Thoracic aorta (tissue), 2 donors: ENCODE data around the gene MTX1. TPM values are rescaled to one million over a fixed set of nuclear protein-coding genes. Genes with fewer than 3 reads are reported as not detected.
"Not testable (repeated sequence)": the region's sequence is repeated elsewhere in the genome, so short reads cannot be mapped to it uniquely, and the experiment has no call there.

ENCODE experiments used
- ATAC-seq: fragments of 150-250 bp; one replicate; pipeline ENCODE4 v1.8.0; 2017; ENCODE audit warnings: low read depth; ENCODE audit not compliant: insufficient number of reproducible peaks, low FRiP score
- DNase-seq: peaks from one replicate; pipeline ENCODE4 v3.0.0-alpha.2; 2020; ENCODE audit warnings: low spot score
- H3K27ac ChIP-seq, 2 donors: fragments of 200-600 bp; sonication (generic); 1 replicate in 1 of 2; 2 replicates in 1 of 2; pipeline ENCODE4 v1.5.1; 2016; ENCODE audit warnings: mild to moderate bottlenecking in 2 of 2, moderate library complexity in 2 of 2
- H3K27me3 ChIP-seq: fragments of 200-600 bp; sonication (generic); replicated peaks from 2 replicates; pipeline ENCODE4 v1.6.0; 2016; ENCODE audit warnings: mild to moderate bottlenecking; ENCODE audit not compliant: insufficient read depth
- H3K36me3 ChIP-seq: fragments of 200-600 bp; sonication (generic); one replicate; pipeline ENCODE4 v1.5.1; 2016
- H3K4me1 ChIP-seq, 2 donors: fragments of 200-600 bp; sonication (generic); 1 replicate in 1 of 2; 2 replicates in 1 of 2; pipeline versions ENCODE4 v1.5.1 to v1.6.0; 2016; ENCODE audit warnings: low read depth in 2 of 2, mild to moderate bottlenecking in 1 of 2; ENCODE audit not compliant: control insufficient read depth in 1 of 2
- H3K4me3 ChIP-seq: fragments of 200-600 bp; sonication (generic); 2 replicates; pipeline ENCODE4 v1.5.1; 2016; ENCODE audit warnings: mild to moderate bottlenecking
- H3K9me3 ChIP-seq: fragments of 200-600 bp; sonication (generic); 2 replicates; pipeline ENCODE4 v1.5.1; 2016
- CTCF ChIP-seq: fragments of 200-600 bp; sonication (generic); IDR thresholded peaks from one replicate; pipeline ENCODE4 v1.5.1; 2019; ENCODE audit warnings: antibody characterized with exemption
- total RNA-seq, 2 donors: library from RNA; depleted of rRNA; stranded (reverse); fragments of >200 nt; gene quantifications; one replicate each; pipeline versions ENCODE4 v1.1.0 to v1.2.3, GENCODE V29; 2016

Gene MTX1
- total RNA-seq, 2 donors from 2014 or later = 21.7 to 22.9 TPM

DNA sequence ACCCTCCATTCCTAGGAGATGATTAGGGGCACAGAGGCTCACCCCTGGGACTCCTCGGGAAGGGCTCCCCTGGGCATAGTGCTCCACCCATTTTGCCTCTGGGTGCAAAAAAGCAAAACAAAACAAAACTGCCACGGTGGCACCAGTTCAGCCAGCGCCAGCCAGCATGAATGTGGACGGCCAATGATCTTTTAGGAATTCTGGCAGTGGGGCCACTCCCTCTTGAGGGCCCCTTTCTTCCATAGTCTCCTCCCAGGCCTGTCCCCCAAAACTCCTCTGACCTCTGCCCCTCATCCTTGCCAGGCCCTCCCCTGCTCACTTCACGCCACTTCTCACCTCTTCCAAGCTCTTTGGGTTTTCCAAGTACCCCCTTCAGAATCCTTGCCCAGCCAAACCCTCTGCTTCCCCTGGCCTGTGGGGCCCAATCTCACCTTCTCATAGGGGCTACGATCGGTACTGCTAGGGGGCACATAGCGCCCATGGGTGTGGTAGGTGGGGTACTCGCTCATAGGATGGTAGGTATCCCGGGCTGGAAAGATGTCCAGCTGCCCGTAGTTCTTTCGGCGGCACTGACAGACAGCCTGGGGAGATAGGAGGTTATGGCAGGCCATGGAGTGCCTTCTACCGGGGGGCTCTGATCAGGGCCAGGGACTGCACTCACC is 21.6 kb upstream of the MTX1 start:
- no peak for ATAC-seq
- H3K4me3 ChIP-seq = no peak overlapping the region
- no peaks in the 10 kb centered on the region for H3K27me3 ChIP-seq
- no peaks in the 10 kb centered on the region for H3K36me3 ChIP-seq
- no peak for TF ChIP-seq CTCF
- no peaks in the 10 kb centered on the region for H3K4me1 ChIP-seq
- H3K27ac ChIP-seq = no peak overlapping the region
- H3K9me3 ChIP-seq = no peaks in the 10 kb centered on the region
- no peak for DNase-seq

DNA sequence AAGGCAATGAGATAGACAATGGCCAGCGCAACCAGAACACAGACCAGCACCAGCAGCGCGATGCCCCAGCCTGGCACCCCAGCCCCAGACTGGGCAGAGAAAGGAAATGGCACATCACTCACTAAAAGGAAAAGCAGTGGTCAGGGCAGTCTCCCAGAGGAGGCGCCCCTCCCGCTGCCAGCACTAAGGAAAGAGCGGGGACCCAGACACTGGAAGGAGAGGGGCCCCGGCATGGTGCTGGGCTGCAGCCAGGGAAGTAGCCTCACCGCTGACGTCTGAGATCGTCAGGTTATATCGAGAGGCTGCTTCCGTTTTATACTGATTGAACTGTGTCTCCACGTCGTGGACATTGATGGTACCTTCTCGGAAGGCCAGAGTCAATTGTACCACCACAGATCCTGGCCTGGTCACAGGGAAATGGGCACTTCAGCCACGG is 21.0 kb upstream of the MTX1 start:
- Histone ChIP-seq H3K27ac (no peak overlapping the region), H3K36me3 (no peaks in the 10 kb centered on the region)

GRCh38 chr1:155188268-155188667 is 20.2 kb upstream of the MTX1 start:
- no peak for ATAC-seq
- no peak for DNase-seq

More for the DNA sequence above, 21.0 kb upstream of the MTX1 start:
- ATAC-seq = no peak
- no peak for DNase-seq
- Histone ChIP-seq H3K4me3 (no peak overlapping the region), H3K4me1 (no peaks in the 10 kb centered on the region), H3K9me3 (no peaks in the 10 kb centered on the region), H3K27me3 (no peaks in the 10 kb centered on the region)
- TF ChIP-seq CTCF = no peak

GRCh38 chr1:155189926-155190325 is 18.6 kb upstream of the MTX1 start:
- not testable (repeated sequence) for H3K36me3 ChIP-seq, DNase-seq, H3K9me3 ChIP-seq, H3K27ac ChIP-seq, H3K4me3 ChIP-seq, H3K27me3 ChIP-seq, ATAC-seq
- H3K4me1 ChIP-seq = peaks cover 6 to 17% of the 10 kb centered on the region in 2 donors

More at GRCh38 chr1:155188268-155188667, 20.2 kb upstream of the MTX1 start:
- Histone ChIP-seq H3K27me3 (no peaks in the 10 kb centered on the region), H3K9me3 (no peaks in the 10 kb centered on the region), H3K4me3 (no peak overlapping the region), H3K36me3 (no peaks in the 10 kb centered on the region), H3K27ac (no peak overlapping the region), H3K4me1 (peaks cover 3 to 4% of the 10 kb centered on the region in 2 donors)
- TF ChIP-seq CTCF = no peak

GRCh38 chr1:155191904-155192303 is 16.6 kb upstream of the MTX1 start:
- no peak for ATAC-seq
- H3K4me1 ChIP-seq = peaks cover 6 to 25% of the 10 kb centered on the region in 2 donors
- H3K27ac ChIP-seq = peak overlapping the region; percentile 61 to 82
- H3K27me3 ChIP-seq = no peaks in the 10 kb centered on the region
- no peak overlapping the region for H3K4me3 ChIP-seq
- H3K9me3 ChIP-seq = no peaks in the 10 kb centered on the region
- peaks cover 2% of the 10 kb centered on the region for H3K36me3 ChIP-seq
- TF ChIP-seq CTCF = no peak
- no peak for DNase-seq
